GM18909 (cell line): Measurements from ENCODE around the gene RXRB.

Source experiments
- ATAC-seq: cut with Tn5 transposase; IDR thresholded peaks from one replicate; pipeline ENCODE4 v1.9.1; 2021; ENCODE audit warnings: mild to moderate bottlenecking; ENCODE audit not compliant: unreplicated experiment, poor library complexity

The RXRB gene

GRCh38 chr6:33178755-33179475 lies 21.6 kb downstream of the RXRB start:
- ATAC-seq = no peak

- no peak for ATAC-seq
Measured at GRCh38 chr6:33177552-33178446, 22.7 kb downstream of the RXRB start.

- no peak for ATAC-seq
Measured at GRCh38 chr6:33176906-33177305, 23.6 kb downstream of the RXRB start.

- no peak for ATAC-seq
Measured at GRCh38 chr6:33175436-33176069, 24.9 kb downstream of the RXRB start.

GRCh38 chr6:33174784-33175183 lies 25.7 kb downstream of the RXRB start:
- no peak for ATAC-seq

GRCh38 chr6:33173535-33174180 lies 26.8 kb downstream of the RXRB start:
- no peak for ATAC-seq

- no peak for ATAC-seq
Measured at GRCh38 chr6:33172688-33173534, 27.6 kb downstream of the RXRB start.

- no peak for ATAC-seq
Measured at GRCh38 chr6:33171880-33172687, 28.4 kb downstream of the RXRB start.

GRCh38 chr6:33171016-33171879 lies 29.2 kb downstream of the RXRB start:
- no peak for ATAC-seq

- ATAC-seq = no peak
Measured at GRCh38 chr6:33170176-33171015, 30.1 kb downstream of the RXRB start.

GRCh38 chr6:33169291-33170175 lies 30.9 kb downstream of the RXRB start:
- no peak for ATAC-seq

GRCh38 chr6:33168639-33169038 lies 31.8 kb downstream of the RXRB start:
- ATAC-seq = no peak

- ATAC-seq = no peak
Measured at GRCh38 chr6:33168284-33168601, 32.2 kb downstream of the RXRB start.

GRCh38 chr6:33167374-33168283 lies 32.8 kb downstream of the RXRB start:
- ATAC-seq = no peak

GRCh38 chr6:33166811-33167210 lies 33.7 kb downstream of the RXRB start:
- ATAC-seq = no peak
